DMS53 treated with DMSO at 0.1 percent for 48 hours (cell line): Measurements from ENCODE around the gene MAP3K5.

Experiments
- DNase-seq: peaks from one replicate; lab custom pipeline; 2025; ENCODE audit not compliant: unreplicated experiment; lab: John Stamatoyannopoulos, UW

Gene MAP3K5

DNA sequence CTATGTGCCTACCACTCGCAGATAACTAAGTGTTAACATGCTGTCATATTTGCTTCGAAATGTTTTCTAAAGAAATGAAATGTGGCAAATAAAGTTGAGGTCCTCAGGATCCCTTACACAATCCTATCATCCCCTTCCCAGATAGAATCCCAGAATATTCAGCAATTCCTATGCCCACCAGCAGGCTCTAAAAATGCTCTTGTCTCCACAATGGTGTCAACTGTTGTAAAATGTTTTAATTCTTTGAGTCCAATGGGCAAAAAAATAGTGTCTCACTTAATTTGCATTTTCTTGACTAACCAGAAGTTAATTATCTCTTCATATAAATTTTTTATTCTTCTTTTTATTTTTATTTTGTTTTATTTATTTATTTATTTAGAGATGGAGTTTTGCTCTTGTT, 138.2 kb downstream of the MAP3K5 start:
- DNase-seq = no peak

DNA sequence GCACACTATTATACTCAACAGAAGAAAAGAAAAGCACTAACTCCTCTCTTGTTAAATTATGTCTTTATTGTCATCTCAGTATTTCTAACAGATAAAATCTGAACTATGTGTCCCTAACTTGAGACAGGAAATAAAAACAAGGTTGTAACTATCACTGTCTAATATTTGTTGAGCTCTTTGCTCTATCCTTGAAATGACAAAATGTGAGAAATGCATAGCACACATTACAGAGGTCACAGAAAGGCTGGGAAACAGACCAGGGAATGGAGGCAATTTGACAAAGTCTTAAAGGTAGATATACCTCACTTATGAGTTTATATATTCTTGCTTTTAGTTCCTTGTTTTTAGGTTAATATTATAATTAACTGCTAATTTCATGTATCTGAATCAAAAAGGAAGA, 139.6 kb downstream of the MAP3K5 start:
- DNase-seq = no peak

DNA sequence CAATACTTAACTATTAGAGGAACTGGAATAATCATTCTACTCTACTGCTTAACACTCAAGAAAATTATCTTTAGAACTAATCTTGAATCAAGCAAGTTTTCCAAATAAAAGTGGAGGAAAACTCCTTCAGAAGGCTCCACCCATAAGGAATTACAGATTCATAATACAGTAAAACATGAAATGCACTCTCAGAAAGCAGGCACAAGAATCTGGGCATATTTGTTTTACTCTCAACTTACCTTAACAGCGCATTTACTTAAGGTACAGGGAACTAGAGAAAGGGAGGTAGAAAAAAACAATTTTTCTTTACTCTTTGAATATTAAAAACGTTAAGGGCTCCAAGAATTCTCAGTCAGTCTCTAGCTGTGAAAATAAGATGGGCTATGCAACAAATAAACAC, 140.3 kb downstream of the MAP3K5 start:
- DNase-seq = no peak

DNA sequence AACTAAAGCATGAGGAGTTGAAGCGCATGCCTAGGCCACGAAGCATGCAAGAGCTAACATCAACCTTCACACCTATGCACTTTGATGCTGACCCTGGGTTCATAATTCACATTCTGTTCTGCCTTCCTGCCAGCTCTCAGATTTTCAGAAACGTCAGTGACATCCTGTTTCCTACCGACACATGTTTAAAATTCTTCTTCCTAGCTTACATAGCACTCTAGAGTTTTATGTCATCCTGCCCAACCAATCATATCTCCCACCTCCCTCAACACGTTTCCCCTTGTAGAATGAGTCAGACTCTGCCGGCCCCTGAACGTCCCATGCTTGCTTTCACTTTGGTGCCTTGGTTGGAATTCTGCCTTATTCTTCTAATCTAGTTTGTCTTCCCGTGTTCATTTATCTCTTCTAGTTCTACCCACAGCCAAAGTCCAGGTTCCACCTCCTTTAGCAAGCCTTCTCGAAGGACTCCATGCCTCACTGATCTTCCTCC, 144.9 kb downstream of the MAP3K5 start:
- DNase-seq = no peak

DNA sequence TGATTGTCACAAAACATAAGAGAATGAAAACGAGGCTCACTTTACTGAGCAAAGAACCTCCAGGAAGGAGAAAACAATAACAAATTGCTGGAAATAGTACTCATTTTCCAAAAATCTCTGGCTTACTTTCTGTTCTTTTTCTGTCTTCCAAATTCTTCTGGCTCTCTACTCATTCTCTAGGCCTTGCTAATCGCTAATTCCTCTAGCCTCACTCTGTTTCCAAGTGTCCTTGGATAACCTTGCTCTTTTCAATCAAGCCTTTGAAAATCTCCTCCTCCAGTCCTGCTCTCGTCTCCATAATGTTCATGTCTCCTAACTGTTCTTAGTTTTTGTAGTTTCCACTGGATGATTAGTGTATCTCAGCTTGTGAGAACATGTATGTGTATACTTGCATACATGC, 145.9 kb downstream of the MAP3K5 start:
- no peak for DNase-seq

DNA sequence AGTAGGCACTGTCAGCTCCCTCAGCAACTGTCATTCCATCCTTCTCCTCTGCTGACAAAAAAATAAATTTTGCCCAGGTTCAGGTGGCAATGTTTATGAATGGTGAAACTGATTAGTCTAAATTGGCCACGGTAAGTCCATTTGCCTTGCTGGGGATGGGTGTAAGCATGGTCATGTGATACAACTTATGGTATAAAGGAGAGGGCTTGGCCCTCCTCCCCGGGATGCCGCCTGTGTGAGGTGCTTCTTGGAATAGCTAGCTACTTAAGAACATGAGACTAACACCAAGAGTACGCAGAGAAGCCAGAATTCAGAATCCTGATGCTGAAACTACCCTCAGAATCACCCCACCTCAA, 147.7 kb downstream of the MAP3K5 start:
- DNase-seq = no peak

DNA sequence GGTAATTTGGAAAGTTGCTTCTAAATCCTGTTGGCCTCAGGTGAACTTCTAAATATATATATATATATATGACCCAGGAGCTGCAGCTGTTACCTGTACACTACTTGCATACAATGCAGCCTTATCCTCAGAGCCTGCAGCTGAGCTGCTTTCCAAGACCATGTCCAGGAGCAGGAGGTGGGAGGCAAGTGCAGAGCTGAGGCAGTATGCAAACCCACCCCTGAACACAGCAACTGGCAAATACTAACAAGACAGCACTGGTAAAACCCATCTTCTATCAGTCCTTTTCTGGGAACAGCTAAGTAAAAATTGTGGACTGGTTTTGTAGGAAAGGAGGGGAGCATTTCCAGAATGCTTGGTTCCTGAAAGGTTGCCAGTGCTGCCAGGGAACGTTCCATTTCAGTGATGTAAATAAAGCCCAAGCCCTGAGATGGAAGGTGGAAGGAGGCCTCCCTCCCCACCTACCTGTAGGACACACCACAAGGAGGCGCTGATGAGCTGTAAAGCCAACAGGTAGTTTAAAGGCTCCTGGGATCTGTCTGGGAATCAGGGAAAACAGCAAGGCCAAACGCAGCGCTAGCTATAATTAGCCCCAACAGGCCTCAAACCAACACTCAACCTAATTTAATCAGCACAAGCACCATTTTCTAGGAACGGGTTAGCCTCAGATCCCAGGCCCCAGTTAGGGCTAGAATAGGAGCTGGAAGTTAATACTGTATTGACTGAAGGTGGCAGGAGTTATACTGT, 148.3 kb downstream of the MAP3K5 start:
- peak; percentile 72 for DNase-seq

DNA sequence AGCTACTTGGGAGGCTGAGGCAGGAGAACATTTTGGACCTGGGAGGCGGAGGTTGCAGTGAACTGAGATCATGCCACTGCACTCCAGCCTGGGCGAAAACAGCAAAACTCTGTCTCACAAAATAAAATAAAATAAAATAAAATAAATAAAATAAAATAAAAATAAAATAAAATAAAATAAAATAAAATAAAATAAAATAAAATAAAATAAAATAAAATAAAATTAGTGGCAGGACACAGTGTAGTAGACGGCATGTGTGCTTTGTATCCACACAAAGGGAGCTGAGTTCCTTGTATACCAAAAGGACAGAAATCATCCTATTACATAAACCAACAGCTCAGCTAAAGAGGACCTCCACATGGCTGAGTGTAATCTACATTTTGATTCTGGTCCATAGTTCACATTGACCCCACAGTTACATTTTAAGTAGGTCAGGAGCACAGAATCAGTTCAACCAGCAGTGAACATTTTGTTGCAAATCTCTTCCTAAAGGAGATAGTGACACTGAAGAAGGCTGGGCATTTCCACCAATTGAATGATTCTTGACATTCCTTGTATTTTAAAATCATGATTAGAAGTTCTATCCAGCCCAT, 150.3 kb downstream of the MAP3K5 start:
- no peak for DNase-seq

DNA sequence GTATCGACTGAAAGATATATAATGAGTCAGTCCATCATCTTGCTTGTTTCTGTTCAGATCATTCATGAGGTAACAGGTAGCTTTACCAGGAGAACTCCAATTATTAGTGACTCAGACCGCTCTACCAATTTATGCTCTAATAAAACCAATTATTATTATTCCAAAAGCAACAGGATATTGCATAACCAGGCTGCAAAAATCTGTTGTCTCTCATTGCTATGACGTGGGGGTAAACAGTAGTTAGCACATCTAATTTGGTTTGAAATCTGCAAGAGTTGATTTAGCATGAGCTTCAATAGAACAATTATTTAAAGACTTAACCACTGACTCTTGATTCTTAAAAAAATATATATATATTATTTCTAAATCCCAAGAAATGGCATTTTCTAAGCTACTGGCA, 151.1 kb downstream of the MAP3K5 start:
- no peak for DNase-seq

DNA sequence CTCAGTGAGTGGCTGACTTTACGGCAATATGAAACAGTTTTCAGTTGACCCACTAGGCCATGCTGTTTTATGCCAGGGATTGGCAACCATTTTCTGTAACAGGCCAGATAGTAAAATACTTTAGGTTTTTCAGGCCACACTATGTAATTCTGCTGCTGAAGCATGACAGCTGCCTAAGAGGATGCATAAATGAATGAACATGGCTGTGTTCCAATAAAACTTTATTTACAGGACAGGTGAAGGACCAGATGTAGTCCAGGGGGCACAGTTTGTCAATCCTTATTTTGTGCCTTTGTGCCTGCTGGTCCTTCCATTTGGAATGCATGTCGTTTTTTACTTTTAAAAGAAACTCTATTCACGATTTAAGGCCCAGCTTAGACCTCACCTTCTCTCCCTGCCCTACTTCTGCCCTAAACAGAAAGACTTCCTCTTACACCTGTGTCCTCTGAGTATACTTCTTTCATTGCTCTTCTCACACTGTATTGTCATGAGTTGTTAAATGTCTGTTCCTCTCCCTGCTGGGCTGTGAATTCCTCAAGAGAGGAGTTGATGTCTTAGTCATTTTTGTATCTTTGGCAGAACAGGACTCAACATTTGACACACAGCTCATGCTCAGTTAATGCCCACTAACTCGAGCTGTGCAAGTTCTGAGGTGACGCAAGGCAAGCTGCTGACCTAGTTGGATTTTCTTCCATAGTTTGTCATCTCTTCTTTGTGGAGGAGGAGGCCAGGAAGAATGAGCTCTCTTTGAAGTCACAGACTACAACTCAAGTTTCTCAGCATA, 152.0 kb downstream of the MAP3K5 start:
- DNase-seq = no peak

DNA sequence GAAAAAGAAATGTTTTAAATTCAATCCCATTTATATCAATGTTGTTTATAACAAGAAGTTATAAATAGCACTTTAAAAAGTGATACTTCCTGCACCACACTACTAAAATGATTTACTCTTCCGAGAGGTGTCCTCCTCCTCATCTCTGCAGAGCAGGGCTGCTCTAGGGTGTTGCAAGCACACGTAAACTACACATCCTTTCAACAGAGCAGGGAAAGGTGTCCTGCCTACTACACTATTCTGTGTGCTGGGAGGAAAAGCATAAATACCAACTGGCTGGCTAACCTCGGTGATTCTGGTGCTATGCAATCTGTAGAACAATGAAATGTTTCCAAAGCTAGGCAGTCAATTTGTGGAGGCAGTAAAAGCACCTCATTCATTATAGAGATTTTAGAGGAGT, 152.6 kb downstream of the MAP3K5 start:
- no peak for DNase-seq

DNA sequence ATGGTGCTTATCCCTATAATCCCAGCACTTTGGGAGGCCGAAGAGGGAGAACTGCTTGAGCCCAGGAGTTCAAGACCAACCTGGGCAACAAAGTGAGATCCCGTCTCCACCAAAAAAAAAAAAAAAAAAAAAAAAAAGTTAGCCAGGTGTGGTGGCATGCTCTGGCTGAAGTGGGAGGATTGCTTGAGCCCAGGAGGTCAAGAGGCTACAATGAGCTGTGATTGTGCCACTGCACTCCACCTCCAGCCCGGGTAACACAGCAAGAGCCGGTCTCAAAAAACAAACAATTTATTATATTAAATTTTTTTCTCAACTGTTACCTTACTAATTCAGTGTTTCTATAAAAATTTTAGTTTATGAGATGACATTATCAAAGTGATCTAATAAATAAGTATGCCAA, 156.7 kb downstream of the MAP3K5 start:
- no peak for DNase-seq

DNA sequence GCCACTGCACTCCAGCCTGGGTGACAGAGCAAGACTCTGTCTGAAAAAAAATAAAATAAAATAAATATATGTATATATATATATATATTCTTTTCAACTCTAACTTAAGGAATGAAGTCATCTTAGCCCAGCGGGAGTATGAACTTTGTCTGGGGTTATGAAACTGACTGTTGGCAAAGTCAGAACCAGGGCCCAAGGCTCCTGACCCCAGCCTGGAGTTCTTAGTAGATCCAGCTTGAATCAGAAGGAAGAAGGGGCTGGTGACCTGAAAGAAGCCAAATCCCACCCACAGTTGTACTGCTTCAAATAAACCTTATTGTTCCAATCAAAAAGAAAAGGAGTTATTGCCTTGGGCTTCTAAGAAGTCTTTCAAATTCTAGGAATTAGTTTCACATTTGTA, 158.9 kb downstream of the MAP3K5 start:
- DNase-seq = no peak

DNA sequence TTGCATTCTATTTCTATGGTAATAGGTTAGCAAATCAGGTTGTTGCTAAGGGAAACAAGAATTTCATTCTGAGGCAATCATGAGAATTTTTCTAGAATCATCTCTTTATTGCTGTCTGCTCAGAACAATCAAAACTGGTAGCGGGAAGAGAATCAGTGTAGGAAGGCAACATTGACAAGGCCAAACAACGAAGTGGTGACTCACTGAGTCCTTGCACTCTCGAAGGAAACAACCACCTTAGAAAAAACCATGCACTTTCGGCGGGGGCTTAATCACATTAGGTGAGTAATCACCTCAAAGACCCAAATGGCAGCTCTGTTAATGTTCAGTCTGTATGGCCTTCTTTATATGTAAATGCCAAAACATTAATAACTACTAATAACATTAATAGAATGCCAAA, 163.3 kb downstream of the MAP3K5 start:
- DNase-seq = no peak

DNA sequence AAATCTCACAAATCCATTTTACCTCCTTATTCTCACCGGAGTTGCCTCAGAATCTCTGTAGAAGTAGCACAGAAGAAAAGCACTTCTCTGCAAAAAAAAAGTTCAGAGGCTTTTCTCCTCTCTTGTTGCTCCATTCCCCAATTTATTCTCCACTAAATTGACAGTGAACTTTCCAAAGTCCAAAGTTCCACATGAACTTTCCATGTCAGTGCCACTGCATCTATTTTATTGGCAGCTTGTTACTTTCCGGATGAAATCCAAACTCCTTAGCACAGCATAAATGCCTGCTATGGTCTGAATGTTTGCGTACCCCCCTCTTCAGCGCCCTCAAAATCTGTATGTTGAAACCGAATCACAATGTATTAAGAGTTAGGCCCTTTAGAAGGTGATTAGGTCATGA, 165.1 kb downstream of the MAP3K5 start:
- DNase-seq = no peak

DNA sequence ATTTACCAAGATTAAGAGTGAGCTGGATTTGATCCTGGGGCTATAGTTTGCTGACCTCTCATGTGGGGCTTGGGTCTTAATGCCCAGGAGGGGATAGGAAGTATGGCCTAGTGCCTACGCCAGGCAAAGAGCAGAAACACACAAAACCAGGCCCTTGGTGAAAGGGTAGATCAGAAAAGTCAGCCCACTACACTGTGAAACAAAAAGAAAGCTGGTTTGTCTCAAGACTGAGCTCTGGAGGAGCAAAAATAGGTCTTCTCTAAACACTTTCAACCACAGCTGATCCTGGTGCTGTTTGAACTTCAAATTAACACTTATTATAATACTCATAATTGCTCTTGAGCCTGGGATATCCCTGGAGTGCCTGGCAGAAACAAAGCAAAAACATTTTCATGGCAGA, 167.0 kb downstream of the MAP3K5 start:
- no peak for DNase-seq

DNA sequence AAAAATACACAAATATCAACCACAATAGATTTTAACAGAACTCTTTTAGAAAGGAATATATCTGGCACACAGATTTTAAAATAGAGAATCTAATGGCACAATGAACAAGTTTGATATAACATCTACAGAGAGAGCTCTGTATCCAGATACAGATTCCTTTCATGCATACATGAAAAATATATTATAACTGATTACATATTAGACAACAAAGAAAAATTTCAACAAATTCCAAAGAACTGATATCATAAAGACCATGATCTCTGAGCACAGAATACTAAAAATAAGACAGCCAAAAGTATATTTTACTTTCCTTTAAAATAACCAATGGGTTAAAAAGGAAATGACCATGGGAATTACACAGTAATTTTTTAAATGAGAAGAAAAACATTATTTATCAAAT, 167.9 kb downstream of the MAP3K5 start:
- no peak for DNase-seq

DNA sequence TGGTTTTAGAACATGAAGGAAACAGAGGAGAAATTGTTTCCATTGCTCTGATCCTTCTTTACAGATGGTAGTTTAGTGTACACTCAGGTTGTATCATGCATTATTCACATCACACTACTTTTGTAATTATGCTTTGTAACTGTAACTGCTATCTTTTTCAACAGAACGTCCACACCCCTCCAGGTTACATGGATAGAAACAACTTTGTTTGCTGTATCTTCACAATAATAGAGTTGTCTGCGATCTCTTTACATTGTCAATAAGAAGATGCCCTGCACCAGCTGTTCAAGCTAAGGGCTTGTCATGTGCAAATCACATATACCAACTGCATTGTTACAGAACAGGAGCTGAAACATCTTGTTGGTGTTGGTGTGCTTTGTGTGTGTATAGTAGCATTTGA, 174.2 kb downstream of the MAP3K5 start:
- DNase-seq = no peak

DNA sequence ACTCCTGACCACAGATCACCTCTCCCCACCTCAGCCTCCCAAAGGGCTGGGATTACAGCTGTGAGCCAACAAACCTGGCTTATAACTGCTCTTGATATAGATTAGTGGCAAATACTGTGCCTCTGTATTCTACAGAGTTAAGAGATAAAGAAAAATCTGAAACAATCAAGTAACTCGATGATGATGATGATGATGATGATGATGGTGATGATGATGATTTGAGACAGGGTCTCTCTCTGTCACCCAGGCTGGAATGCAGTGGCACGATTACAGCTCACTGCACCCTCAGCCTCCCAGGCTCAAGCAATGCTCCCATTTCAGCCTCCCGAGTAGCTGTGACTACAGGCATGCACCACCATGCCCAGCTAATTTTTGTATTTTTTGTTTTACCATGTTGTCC, 175.8 kb downstream of the MAP3K5 start:
- no peak for DNase-seq

DNA sequence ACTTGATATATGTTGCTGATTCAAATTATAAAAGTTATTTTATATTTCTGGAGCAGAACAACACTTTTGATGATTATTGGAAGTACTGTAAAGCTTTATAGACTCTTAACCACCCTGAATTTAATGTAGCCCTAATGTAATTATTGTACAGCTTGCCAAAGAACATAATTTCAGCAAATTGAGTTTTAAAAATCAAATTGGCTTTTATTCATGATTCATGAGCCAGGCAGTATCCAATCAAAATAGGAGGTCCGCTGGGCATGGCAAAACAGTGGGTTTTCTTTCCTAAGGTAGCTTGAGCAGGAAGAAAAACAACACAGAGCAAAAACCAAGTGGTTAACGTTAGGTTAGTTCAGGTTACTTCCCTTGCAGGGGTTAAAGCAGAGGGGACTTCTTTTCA, 177.3 kb downstream of the MAP3K5 start:
- DNase-seq = no peak

DNA sequence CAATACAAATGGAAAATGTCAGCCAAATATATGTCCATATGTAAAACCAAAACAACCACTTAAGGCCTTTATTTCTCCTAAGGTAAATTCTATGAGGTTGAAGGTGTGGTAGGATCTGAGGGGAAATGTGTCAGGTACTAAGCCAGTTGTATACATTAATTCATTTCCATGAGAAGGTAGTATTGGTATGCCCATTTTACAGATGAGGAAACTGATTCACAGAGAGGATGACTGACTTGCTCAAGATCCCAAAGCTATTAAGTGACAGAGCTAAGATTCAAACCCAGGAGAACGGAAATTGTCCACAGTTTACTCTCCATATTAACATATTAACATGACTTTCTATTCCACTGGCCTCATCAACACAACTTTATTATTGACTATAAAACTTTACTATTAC, 177.9 kb downstream of the MAP3K5 start:
- no peak for DNase-seq

DNA sequence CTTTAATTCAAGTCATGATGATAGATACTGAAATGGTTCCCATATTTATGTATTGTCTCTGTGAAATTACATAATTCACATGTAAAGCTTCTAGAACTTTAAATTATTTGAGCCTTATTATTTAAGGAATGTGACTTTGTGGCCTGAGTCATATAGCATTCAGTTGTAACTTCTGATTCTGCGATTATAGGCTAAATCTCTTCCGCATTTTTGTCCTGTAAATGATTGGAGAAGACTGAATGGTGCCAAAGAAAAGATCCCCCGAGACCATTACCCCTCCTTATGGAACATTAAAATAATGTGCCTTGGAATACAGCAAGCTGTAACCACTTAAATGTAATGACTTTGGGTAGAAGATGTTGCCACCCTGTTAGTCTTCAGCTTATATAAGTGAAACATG, 178.8 kb downstream of the MAP3K5 start:
- DNase-seq = no peak
